ENCODE results near the gene HRH1.

HRH1 gene

GRCh38 chr3:11244121-11244677 is 89.9 kb downstream of the HRH1 start:
- peak; percentile 44 for DNase-seq (ENCODE audit: low read depth)
- no peak overlapping the region for H3K4me3 ChIP-seq (ENCODE audit: control insufficient read depth, low read depth, low read length)
- TF ChIP-seq CTCF (conservative IDR thresholded peaks at IDR 0.05; ENCODE audit: control insufficient read depth, insufficient read depth, low read depth, low read length): no peak

- no peak for DNase-seq (ENCODE audit: low read depth)
- TF ChIP-seq CTCF (conservative IDR thresholded peaks at IDR 0.05; ENCODE audit: control insufficient read depth, insufficient read depth, low read depth, low read length): no peak
- no peak overlapping the region for H3K4me3 ChIP-seq (ENCODE audit: control insufficient read depth, low read depth, low read length)
Observed at GRCh38 chr3:11245276-11245675, 91.0 kb downstream of the HRH1 start.

- no peak for DNase-seq (ENCODE audit: low read depth)
- no peak overlapping the region for H3K4me3 ChIP-seq (ENCODE audit: control insufficient read depth, low read depth, low read length)
- no peak for TF ChIP-seq CTCF (conservative IDR thresholded peaks at IDR 0.05; ENCODE audit: control insufficient read depth, insufficient read depth, low read depth, low read length)
Observed at GRCh38 chr3:11245827-11246662, 91.8 kb downstream of the HRH1 start.

- no peak for TF ChIP-seq CTCF (conservative IDR thresholded peaks at IDR 0.05; ENCODE audit: control insufficient read depth, insufficient read depth, low read depth, low read length)
- no peak overlapping the region for H3K4me3 ChIP-seq (ENCODE audit: control insufficient read depth, low read depth, low read length)
- DNase-seq (ENCODE audit: low read depth): no peak
Observed at GRCh38 chr3:11246663-11246970, 92.3 kb downstream of the HRH1 start.

GRCh38 chr3:11247362-11247761 is 93.1 kb downstream of the HRH1 start:
- DNase-seq (ENCODE audit: low read depth): no peak
- TF ChIP-seq CTCF (conservative IDR thresholded peaks at IDR 0.05; ENCODE audit: control insufficient read depth, insufficient read depth, low read depth, low read length): no peak
- no peak overlapping the region for H3K4me3 ChIP-seq (ENCODE audit: control insufficient read depth, low read depth, low read length)

- DNase-seq (ENCODE audit: low read depth): no peak
- H3K4me3 ChIP-seq (ENCODE audit: control insufficient read depth, low read depth, low read length): no peak overlapping the region
- no peak for TF ChIP-seq CTCF (conservative IDR thresholded peaks at IDR 0.05; ENCODE audit: control insufficient read depth, insufficient read depth, low read depth, low read length)
Observed at GRCh38 chr3:11248596-11248995, 94.3 kb downstream of the HRH1 start.
